Right ventricle myocardium superior (tissue), 1 donor: ENCODE measurements around the gene IL15RA. TPM values are rescaled to one million over a fixed set of nuclear protein-coding genes. Genes with fewer than 3 reads are reported as not detected.
"Not testable (repeated sequence)": the region's sequence is repeated elsewhere in the genome, so short reads cannot be mapped to it uniquely, and the experiment has no call there.

Experiments used
- ATAC-seq: fragments of 200-7000 bp; cut with Tn5 transposase; one replicate; pipeline ENCODE4 v1.9.1; 2020; ENCODE audit warnings: mild to moderate bottlenecking; ENCODE audit not compliant: poor library complexity
- DNase-seq: peaks from one replicate; pipeline ENCODE4 v3.0.0-alpha.2; 2020
- intact Hi-C: fragments of 100-400 bp; cut with DNase I; formaldehyde crosslinking; loops from one replicate; pipeline ENCODE4 v1.11.2; 2022
- total RNA-seq: library from RNA; stranded (reverse); fragmentation: NEBNext Ultra II Directional; extraction: Animal tissue kit (Norgen Biotek cat#: 25700); gene quantifications from one replicate; pipeline ENCODE4 v1.2.1, GENCODE V29; 2021
- donor health status: DM: no; HTN: yes; CAD: no; lungs with severe emphysema.

Gene IL15RA
- total RNA-seq, 1 donor from 2014 or later, result 8.2 TPM

DNA sequence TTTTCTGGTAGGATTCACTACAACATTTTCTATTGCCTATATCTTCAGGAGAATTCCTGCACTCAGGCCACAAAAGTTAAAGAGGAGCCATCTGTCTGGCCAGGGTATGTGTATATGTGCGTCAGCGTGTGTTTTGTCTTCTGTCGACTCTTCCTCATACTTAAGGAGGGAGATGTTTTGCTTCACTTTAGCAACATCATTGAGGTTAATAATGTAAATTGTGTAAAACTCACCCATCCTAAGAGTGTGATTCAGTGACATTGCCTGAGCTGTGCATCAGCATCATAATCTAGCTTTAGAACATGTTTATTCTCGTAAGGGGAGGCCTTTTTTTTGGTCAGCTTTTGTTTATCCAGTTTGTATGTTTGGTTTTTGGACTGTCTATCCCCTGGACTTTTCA, 63.6 kb downstream of the IL15RA start:
- no peak for DNase-seq
- intact Hi-C loops, result no loop called here
- no peak for ATAC-seq

DNA sequence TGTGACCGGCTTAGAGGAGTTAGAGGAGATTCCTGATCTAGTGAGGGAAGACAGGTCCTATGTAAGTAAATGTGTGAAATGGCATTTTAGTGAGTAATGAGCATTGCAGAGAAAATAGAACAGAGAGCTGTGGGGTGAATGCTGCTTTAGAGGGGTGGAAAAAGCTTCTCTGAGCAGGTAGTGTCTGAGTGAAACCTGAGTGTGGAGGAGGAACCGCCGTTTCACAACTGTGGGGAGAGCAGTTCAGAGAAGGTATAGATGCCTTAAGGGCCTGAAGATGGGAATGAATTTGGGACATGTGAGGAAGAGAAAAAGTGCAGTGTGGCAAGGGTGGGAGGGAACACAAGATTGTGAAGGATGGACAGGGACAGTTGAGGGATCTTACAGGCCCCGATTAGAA, 65.7 kb downstream of the IL15RA start:
- intact Hi-C loops, result no loop called here
- ATAC-seq, result no peak

DNA sequence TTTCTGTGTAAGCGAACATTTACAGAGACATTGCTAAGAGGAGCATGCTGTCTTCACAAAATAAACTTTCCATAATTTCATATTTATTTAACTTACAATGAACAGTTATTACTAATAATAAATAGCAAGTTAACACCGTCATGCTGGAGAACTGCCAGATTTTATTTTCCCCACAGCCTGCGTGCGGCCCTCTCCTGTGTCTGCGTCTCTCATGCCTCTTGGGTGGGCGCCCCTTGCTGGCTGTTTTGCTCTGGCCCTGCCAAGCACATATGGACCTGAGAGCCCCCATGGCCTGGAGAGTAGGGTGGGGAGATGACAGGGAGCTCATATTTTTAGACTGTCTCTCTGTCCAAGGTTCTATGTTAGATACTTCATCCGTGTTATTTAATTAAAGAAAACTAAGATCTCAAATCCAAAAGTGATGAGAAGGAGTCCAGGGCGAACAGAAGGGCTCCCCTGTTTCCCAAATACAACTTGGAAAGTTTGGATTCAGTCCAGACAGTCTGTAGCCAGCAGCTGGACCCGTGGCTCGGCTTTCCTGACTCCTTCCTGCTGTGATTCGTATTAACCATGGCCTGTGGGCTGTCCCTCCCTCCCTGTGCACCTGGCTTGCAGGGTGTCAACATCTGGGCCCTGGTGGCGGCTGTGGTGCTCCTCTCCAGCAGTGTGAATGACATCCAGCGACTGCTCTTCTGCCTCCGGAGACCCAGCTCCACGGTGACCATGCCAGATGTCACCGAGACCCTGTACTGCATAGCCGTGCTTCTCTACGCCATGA, 66.8 kb downstream of the IL15RA start:
- peak; percentile 21 for ATAC-seq
- intact Hi-C loops, result no loop called here

More for the DNA sequence above, 65.7 kb downstream of the IL15RA start:
- no peak for DNase-seq

DNA sequence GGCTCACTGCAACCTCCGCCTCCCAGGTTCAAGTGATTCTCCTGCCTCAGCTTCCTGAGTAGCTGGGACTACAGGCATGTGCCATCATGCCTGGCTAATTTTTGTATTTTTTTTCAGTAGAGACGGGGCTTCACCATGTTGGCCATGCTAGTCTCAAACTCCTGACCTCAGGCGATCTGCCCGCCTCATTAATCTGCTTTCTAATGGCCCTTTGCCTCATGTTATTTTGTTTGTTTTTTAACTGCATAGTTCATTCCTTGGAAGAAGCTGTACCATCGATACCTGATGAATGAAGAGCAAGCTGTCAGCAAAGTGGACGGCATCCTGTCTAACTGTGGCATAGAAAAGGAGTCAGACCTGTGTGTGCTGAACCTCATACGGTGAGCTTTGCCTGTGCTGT, 68.7 kb downstream of the IL15RA start:
- intact Hi-C loops, DNase-seq, ATAC-seq: not testable (repeated sequence)

More for the DNA sequence above, 66.8 kb downstream of the IL15RA start:
- no peak for DNase-seq

DNA sequence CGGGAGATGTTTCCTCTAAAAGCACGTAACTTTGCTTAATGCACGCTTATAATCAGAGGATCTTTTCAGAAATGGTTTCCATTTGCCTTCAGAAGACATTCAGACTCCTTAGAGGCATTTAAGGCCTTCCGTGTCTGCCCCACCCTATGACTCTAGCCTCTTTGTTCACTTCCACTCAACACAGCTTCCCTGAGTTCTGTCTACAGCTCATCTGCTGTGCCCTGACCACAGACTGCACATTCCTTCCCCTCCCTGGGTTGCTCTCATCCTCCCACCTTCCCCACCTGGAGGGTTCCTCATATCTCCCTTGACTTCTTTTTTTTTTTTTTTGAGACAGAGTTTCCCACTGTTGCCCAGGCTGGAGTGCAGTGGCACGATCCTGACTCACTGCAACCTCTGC, 70.7 kb downstream of the IL15RA start:
- intact Hi-C loops, result no loop called here
- DNase-seq (no peak), ATAC-seq (no peak)

DNA sequence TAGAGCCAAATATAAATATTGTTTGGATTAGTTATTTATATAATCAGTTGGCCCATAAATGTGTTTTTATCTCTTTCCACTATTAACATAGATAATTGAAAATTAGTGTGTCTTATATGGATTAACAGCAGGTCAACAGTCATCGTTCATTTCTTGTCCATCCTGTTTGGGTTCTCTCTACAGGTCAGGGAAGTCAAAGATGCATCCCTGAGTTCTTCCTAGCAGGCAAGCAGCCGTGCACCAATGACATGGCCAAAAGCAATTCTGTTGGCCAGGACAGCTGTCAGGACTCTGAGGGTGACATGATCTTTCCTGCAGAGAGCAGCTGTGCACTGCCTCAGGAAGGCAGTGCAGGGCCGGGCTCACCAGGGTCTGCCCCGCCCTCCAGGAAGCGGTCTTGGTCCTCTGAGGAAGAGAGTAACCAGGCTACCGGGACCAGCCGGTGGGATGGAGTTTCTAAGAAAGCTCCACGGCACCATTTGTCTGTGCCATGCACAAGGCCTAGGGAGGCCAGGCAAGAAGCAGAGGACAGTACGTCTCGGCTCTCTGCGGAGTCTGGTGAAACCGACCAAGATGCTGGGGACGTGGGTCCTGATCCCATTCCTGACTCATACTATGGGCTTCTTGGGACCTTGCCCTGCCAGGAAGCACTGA, 71.4 kb downstream of the IL15RA start:
- intact Hi-C loops, result no loop called here
- peak; percentile 73 for ATAC-seq
- peak; percentile 63 for DNase-seq

DNA sequence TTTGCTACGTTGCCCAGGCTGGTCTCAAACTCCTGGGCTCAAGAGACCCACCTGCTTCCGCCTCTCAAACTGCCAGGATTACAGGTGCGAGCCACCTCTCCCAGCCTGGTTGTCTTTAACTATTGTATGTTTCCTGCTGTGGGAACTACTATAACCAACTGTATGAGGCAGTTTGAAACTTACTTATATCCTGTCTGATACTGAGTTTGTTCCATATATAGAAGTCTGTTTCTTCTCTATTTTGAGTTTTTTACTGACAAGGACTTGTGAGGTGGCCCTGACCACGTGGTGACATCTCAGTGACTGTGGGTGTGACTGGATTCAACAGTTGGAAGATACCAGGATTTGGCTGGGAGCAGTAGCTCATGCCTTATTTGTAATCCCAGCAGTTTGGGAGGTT, 73.1 kb downstream of the IL15RA start:
- peak; percentile 75 for ATAC-seq
- intact Hi-C loops, result no loop called here
- no peak for DNase-seq

DNA sequence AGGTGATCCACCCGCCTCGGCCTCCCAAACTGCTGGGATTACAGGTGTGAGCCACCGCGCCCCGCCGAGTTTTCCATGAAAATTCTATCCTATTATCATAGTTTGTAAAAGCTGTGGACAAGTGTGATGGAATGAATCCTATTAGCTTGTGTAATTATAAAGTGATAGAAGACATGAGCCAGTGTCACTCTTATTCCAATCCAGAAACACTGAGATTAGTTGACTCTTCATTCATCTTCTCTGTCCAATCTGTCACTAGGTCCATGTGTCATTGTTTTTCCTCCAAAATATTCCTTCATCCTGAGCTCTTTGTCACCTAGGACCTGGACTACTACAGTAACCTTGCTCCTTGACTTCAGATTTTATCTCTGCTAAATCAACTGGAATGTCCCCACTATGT, 73.8 kb downstream of the IL15RA start:
- no peak for DNase-seq
- intact Hi-C loops, result no loop called here
- ATAC-seq, result peak; percentile 19

DNA sequence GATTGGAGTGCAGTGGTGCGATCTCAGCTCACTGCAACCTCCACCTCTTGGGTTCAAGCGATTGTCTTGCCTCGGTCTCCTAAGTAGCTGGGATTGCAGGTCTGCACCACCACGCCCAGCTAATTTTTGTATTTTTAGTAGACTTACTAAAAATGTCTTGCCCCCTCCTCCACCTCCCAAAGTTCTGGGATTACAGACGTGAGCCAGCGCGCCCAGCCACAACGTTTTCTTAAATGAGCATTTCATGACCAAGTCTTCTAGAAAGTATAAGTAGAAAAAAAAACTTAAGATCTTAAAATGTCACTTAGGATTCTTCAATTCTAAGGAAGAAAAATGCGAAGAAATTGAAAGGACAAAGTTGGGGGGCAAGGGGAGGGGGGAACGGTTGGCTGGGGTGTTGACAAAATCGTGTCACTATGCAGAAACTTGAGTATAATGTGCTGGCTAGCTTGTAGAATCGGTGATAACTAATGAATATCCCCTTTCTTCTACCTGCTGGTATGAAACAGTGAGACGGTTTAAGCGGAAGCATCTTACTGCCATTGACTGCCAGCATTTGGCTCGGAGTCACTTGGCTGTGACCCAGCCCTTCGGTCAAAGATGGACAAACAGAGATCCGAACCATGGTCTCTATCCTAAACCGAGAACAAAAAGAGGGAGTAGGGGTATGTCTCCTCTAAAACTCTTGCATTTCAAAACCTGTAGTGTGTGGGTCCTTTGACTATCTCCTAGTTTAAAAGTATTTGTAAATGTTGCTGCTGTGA, 74.7 kb downstream of the IL15RA start:
- peak; percentile 60 for DNase-seq

More for the DNA sequence above, 74.7 kb downstream of the IL15RA start:
- peak; percentile 41 for ATAC-seq
- intact Hi-C loops, result no loop called here

Other genes with a start within 250 kb of the IL15RA start
- 101 TPM for gene GDI2, start 164.1 kb downstream of the IL15RA start, total RNA-seq
- 2.4 TPM for gene ANKRD16, start 87.7 kb downstream of the IL15RA start, total RNA-seq
- gene FBH1, start 87.3 kb downstream of the IL15RA start, total RNA-seq, result 83.0 TPM
- gene IL2RA, start 84.8 kb upstream of the IL15RA start, total RNA-seq, result 2.3 TPM
- gene RBM17, start 111.5 kb upstream of the IL15RA start, total RNA-seq, result 64.3 TPM
- 24.7 TPM for gene PFKFB3, start 225.4 kb upstream of the IL15RA start, total RNA-seq